Activated T-helper 2 cell treated with anti-CD3 and anti-CD28 coated beads, Interferon-gamma antibody, Interleukin-2, Interleukin-4, amounts not matched to agents 10 μg/mL and 5 μg/mL and 100 μg/mL, durations not matched to agents 14 hours and 24 hours and 36 hours (primary cell): Measurements from ENCODE around the gene RAB4A. TPM values are rescaled to one million over a fixed set of nuclear protein-coding genes. Genes with fewer than 3 reads are reported as not detected.

ENCODE experiments used
- DNase-seq: peaks from one replicate; pipeline ENCODE4 v3.0.0; 2021; ENCODE audit warnings: low spot score
- H3K27ac Mint-ChIP-seq: one replicate; pipeline ENCODE4 v1.8.0; 2021; ENCODE audit warnings: mixed read lengths
- H3K27me3 Mint-ChIP-seq: one replicate; pipeline ENCODE4 v1.8.0; 2021; ENCODE audit warnings: low read depth, mixed read lengths
- H3K36me3 Mint-ChIP-seq: one replicate; pipeline ENCODE4 v1.8.0; 2021; ENCODE audit warnings: low read depth, mixed read lengths
- H3K4me1 Mint-ChIP-seq: one replicate; pipeline ENCODE4 v1.8.0; 2021; ENCODE audit warnings: low read depth, mixed read lengths
- H3K4me3 Mint-ChIP-seq: one replicate; pipeline ENCODE4 v1.8.0; 2021; ENCODE audit warnings: low read depth, mild to moderate bottlenecking, moderate library complexity, mixed read lengths
- H3K9me3 Mint-ChIP-seq: one replicate; pipeline ENCODE4 v1.8.0; 2021; ENCODE audit warnings: mixed read lengths
- intact Hi-C: fragments of 100-400 bp; cut with micrococcal nuclease; formaldehyde crosslinking; loops from one replicate; pipeline ENCODE4 v1.15.1; 2023
- total RNA-seq: library from RNA; stranded (reverse); gene quantifications from 2 replicates; pipeline ENCODE4 v1.2.3, GENCODE V29; 2022

RAB4A gene
- total RNA-seq, 1 donor from 2014 or later: 25.7 TPM

GRCh38 chr1:229264487-229264886, 6.4 kb upstream of the RAB4A start:
- peaks cover 10% of the 10 kb centered on the region for H3K36me3 Mint-ChIP-seq
- H3K9me3 Mint-ChIP-seq: peaks cover 11% of the 10 kb centered on the region
- intact Hi-C loops: no loop called here
- H3K4me1 Mint-ChIP-seq: peaks cover 8% of the 10 kb centered on the region
- no peak for DNase-seq
- no peak overlapping the region for H3K27ac Mint-ChIP-seq
- H3K27me3 Mint-ChIP-seq: peaks cover 3% of the 10 kb centered on the region
- H3K4me3 Mint-ChIP-seq: no peak overlapping the region

- H3K27ac Mint-ChIP-seq: no peak overlapping the region
- no peak overlapping the region for H3K4me3 Mint-ChIP-seq
- no peak for DNase-seq
- intact Hi-C loops: no loop called here
- peaks cover 8% of the 10 kb centered on the region for H3K4me1 Mint-ChIP-seq
- H3K36me3 Mint-ChIP-seq: peaks cover 10% of the 10 kb centered on the region
- H3K27me3 Mint-ChIP-seq: peaks cover 3% of the 10 kb centered on the region
- peaks cover 11% of the 10 kb centered on the region for H3K9me3 Mint-ChIP-seq
Measured at GRCh38 chr1:229266274-229266673, 4.6 kb upstream of the RAB4A start.

- Mint-ChIP-seq H3K4me1 (peaks cover 13% of the 10 kb centered on the region), H3K9me3 (peaks cover 11% of the 10 kb centered on the region), H3K27me3 (peaks cover 3% of the 10 kb centered on the region), H3K4me3 (no peak overlapping the region), H3K27ac (no peak overlapping the region), H3K36me3 (peaks cover 14% of the 10 kb centered on the region)
- no peak for DNase-seq
- intact Hi-C loops: no loop called here
Measured at GRCh38 chr1:229266832-229267500, 3.9 kb upstream of the RAB4A start.

DNA sequence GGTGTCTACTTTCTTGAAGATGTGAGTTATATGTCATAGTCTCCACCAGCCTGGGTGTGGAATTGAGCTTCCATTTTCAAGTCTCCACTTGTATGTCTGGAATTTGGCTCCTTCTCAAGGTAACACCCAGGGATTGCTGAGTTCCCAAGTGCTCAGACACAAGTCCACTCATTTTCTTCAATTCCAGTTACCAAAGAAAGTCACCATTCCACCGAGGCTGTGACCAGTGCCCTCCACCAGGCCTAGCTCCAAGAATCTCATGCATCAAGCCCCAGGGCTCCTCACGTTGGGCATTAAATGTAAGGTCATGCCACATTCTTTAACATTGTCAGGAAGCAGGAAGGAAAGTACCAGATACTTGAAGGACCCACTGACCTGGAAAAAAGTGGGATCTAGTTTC, 2.4 kb upstream of the RAB4A start:
- Mint-ChIP-seq H3K36me3 (peaks cover 14% of the 10 kb centered on the region), H3K27ac (no peak overlapping the region), H3K27me3 (peaks cover 3% of the 10 kb centered on the region), H3K9me3 (peaks cover 11% of the 10 kb centered on the region), H3K4me3 (peak overlapping the region; percentile 37), H3K4me1 (peaks cover 26% of the 10 kb centered on the region)
- intact Hi-C loops: no loop called here
- DNase-seq: no peak

GRCh38 chr1:229271448-229272159, 693 bp downstream of the RAB4A start:
- Mint-ChIP-seq H3K36me3 (peaks cover 15% of the 10 kb centered on the region), H3K27me3 (no peaks in the 10 kb centered on the region), H3K9me3 (peaks cover 7% of the 10 kb centered on the region), H3K4me3 (peak overlapping the region; percentile 91), H3K4me1 (peaks cover 25% of the 10 kb centered on the region), H3K27ac (peak overlapping the region; percentile 65)
- intact Hi-C loops: loop anchor here (2.0 kb wide), 2 partner anchors 15 to 71 kb away; partner anchors contain the start of gene CCSAP
- DNase-seq: no peak

GRCh38 chr1:229272164-229273158, 1.6 kb downstream of the RAB4A start:
- no peak for DNase-seq
- H3K27ac Mint-ChIP-seq: peak overlapping the region; percentile 65
- intact Hi-C loops: no loop called here
- H3K27me3 Mint-ChIP-seq: no peaks in the 10 kb centered on the region
- H3K9me3 Mint-ChIP-seq: no peaks in the 10 kb centered on the region
- H3K36me3 Mint-ChIP-seq: peaks cover 11% of the 10 kb centered on the region
- H3K4me3 Mint-ChIP-seq: peak overlapping the region; percentile 91
- peaks cover 22% of the 10 kb centered on the region for H3K4me1 Mint-ChIP-seq

DNA sequence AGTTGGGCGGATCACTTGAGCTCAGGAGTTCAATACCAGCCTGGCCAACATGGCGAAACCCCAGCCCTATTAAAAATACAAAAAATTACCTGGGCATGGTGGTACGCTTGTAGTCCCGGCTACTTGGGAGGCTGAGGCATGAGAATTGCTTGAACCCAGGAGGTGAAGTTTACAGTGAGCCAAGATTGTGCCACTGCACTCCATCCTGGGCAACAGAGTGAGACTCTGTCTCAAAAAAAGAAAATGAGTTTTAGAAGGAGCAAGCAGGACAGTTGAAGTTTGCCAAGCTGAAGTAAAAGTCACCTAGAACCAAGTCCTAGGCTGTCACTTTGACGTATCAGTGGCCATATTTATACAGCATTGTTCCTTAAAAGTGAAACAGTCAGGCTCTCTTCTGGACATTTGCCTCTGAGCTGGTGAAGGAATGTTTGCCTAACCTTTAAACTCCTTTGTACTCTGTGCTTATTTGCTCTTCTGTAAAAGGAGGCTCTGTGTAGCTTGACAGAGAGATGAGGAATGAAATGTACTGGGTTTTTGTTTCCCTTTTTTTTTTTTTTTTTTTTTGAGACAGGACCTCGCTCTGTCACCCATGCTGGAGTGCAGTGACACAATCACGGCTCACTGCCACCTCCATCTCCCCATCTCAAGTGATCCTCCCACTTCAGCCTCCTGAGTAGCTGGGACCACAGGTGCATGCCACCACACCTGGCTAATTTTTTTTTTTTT, 2.8 kb downstream of the RAB4A start:
- Mint-ChIP-seq H3K4me1 (peaks cover 22% of the 10 kb centered on the region), H3K9me3 (no peaks in the 10 kb centered on the region), H3K36me3 (peaks cover 11% of the 10 kb centered on the region), H3K27ac (no peak overlapping the region), H3K27me3 (no peaks in the 10 kb centered on the region), H3K4me3 (no peak overlapping the region)
- DNase-seq: no peak
- intact Hi-C loops: no loop called here

DNA sequence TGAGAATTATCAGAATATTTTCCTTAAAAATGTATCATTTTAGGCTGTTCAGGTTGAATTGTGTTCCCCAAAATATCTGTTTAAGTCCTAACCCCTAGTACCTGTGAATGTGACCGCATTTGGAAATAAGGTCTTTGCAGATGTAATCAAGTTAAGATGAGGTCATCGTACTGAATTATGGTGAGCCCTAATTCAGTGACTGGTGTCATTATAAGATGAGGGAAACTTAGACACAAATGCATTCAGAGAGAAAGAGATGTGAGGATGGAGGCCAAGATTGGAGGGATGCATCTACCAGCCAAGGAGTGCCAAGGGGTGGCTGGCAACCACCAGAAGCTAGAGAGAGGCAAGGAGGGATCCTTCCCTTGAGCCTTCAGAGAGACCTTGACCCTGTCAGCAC, 4.1 kb downstream of the RAB4A start:
- no peak for DNase-seq
- Mint-ChIP-seq H3K27me3 (no peaks in the 10 kb centered on the region), H3K4me3 (no peak overlapping the region), H3K9me3 (no peaks in the 10 kb centered on the region), H3K27ac (no peak overlapping the region), H3K4me1 (peaks cover 23% of the 10 kb centered on the region), H3K36me3 (peaks cover 11% of the 10 kb centered on the region)
- intact Hi-C loops: no loop called here

DNA sequence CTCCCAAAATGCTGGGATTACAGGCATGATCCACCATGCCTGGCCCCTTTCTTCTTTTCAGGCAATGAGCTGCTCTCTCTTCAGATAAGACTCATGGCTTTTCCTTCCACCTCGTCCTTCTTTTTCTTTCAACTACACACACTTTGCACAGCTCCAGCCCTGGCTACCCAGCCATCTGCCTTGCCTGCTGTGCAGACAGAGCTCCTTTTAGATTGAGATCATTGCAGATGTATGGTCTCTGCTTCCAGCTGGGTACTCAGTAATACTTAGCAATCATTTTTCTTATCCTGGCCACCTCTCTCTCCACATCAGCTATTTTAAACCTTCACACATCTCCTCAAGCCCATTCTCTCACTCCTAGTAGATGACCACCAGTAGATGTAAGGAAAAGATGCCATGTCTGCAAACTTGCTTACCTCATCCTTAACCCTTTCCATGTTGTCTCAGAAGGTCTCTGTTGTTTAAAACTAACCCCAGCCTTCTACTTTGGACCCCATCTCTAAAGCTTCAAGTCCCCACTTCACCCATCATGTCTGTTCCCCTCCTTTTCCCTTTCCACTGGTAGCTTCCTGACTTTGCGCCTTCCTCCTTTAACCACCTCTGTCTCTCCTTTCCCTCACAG, 7.3 kb downstream of the RAB4A start:
- Mint-ChIP-seq H3K27me3 (no peaks in the 10 kb centered on the region), H3K9me3 (peaks cover 9% of the 10 kb centered on the region), H3K36me3 (peaks cover 20% of the 10 kb centered on the region), H3K27ac (no peak overlapping the region), H3K4me3 (no peak overlapping the region), H3K4me1 (peaks cover 30% of the 10 kb centered on the region)
- no peak for DNase-seq
- intact Hi-C loops: no loop called here

DNA sequence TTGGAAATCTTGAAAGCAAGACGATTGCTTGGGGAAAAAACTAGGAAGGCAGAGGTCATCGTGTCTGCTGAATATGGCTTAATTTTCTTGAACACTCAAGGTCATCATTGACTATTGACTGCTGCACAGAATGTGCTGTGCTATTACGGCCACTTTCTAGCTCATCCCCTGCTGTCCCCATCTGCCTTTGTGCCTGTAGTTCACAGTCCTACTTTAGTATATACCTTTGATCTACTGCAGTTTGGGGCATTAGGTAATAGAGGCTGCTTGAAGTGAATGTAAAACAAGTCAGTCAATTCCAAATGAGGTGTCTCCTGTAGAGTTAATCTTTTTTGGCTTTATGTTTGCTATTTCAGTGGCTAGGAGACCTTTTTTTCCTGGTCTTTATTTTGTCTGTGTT, 8.3 kb downstream of the RAB4A start:
- Mint-ChIP-seq H3K4me3 (no peak overlapping the region), H3K36me3 (peaks cover 20% of the 10 kb centered on the region), H3K27me3 (no peaks in the 10 kb centered on the region), H3K4me1 (peaks cover 29% of the 10 kb centered on the region), H3K27ac (no peak overlapping the region), H3K9me3 (peaks cover 9% of the 10 kb centered on the region)
- DNase-seq: no peak
- intact Hi-C loops: no loop called here

- Mint-ChIP-seq H3K9me3 (peaks cover 9% of the 10 kb centered on the region), H3K27me3 (no peaks in the 10 kb centered on the region), H3K4me1 (peaks cover 31% of the 10 kb centered on the region), H3K4me3 (no peak overlapping the region), H3K36me3 (peaks cover 19% of the 10 kb centered on the region), H3K27ac (no peak overlapping the region)
- intact Hi-C loops: no loop called here
- DNase-seq: no peak
Measured at GRCh38 chr1:229280037-229280828, 9.3 kb downstream of the RAB4A start.
